ENCODE results near the gene GPR137C. TPM values are rescaled to one million over a fixed set of nuclear protein-coding genes. Genes with fewer than 3 reads are reported as not detected.

The GPR137C gene
- total and polyA plus RNA-seq, 2 of the 8 experiments (the other 6 are each of a cell fraction or from before 2014, with no cell fraction given): 2.7 to 4.3 TPM

DNA sequence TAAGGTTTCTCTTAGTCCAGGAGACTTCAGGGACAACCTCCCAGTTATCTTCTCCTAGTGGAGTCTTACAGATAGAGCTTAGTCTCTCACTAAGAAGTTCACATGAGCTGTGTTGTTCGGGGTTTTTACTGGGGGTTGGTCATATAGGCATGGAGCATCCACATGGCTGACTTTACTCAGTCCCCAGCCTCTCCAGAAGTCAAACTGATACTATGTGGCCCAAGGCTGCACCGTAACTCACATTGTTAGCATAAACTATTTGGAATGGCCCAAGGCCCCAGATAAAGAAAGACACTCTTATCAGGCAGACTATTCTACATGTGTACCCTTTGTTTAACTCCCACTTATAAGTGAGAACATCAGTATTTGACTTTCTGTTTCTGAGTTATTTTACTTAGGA lies 23.2 kb downstream of the GPR137C start:
- Histone ChIP-seq H3K79me1 (ENCODE audit: low read depth, low read length) (no peaks in the 10 kb centered on the region), H3K27me3 (replicated peaks in 1 of 4; ENCODE audit: control insufficient read depth in 3 of 4, extremely low read depth in 1 of 4, insufficient read depth in 3 of 4, low read length in 3 of 4) (no peaks in the 10 kb centered on the region), H2BK20ac (ENCODE audit: low read length) (no peak overlapping the region), H3K27ac (ENCODE audit: low read depth, low read length) (no peak overlapping the region), H3K4me1 (replicated peaks in 1 of 4; ENCODE audit: control insufficient read depth in 3 of 4, insufficient read depth in 4 of 4, low read length in 3 of 4) (no peaks in the 10 kb centered on the region), H2AK5ac (ENCODE audit: low read depth, low read length) (no peak overlapping the region), H3K18ac (ENCODE audit: extremely low read depth, low read length) (no peak overlapping the region), H3K23me2 (ENCODE audit: low read depth, low read length) (no peaks in the 10 kb centered on the region), H2BK5ac (ENCODE audit: low read depth, low read length) (no peak overlapping the region), H4K20me1 (replicated peaks in 1 of 2; ENCODE audit: control insufficient read depth in 1 of 2, insufficient read depth in 2 of 2, low read length in 2 of 2) (no peaks in the 10 kb centered on the region), H4K5ac (ENCODE audit: insufficient read length, low read depth, low read length) (no peak overlapping the region), H3K4me2 (ENCODE audit: insufficient read depth in 1 of 2, low read depth in 2 of 2, low read length in 2 of 2) (no peak overlapping the region), H3K9ac (replicated peaks in 1 of 4; ENCODE audit: extremely low read depth in 1 of 4, low read depth in 3 of 4, low read length in 3 of 4) (no peak overlapping the region), H3K9me3 (ENCODE audit: insufficient read depth in 2 of 2, low read depth in 1 of 2, low read length in 1 of 2) (peaks cover 6 to 8% of the 10 kb centered on the region in 2 experiments; a peak in 1 of 4 replicates), H4K8ac (ENCODE audit: extremely low read depth, insufficient read depth, low read length) (no peak overlapping the region), H2AFZ (ENCODE audit: low read length) (no peak overlapping the region), H4K91ac (replicated peaks; ENCODE audit: insufficient read length, low read length) (no peak overlapping the region), H2BK120ac (replicated peaks; ENCODE audit: low read depth, low read length) (no peak overlapping the region), H2BK12ac (ENCODE audit: low read depth, low read length) (no peak overlapping the region), H3K4ac (replicated peaks; ENCODE audit: insufficient read length, low read depth, low read length) (no peak overlapping the region), H3K23ac (ENCODE audit: insufficient read length) (no peak overlapping the region), H2BK15ac (ENCODE audit: low read length) (no peak overlapping the region), H3K14ac (ENCODE audit: insufficient read length) (no peak overlapping the region), H3K36me3 (ENCODE audit: control insufficient read depth in 2 of 4, insufficient read depth in 4 of 4, low read length in 3 of 4) (no peaks in the 10 kb centered on the region; a peak in 1 of 8 replicates), H3K79me2 (ENCODE audit: control insufficient read depth in 1 of 2, insufficient read depth in 2 of 2, low read length in 2 of 2) (no peaks in the 10 kb centered on the region), H3K56ac (replicated peaks; ENCODE audit: insufficient read length, low read depth, low read length) (no peak overlapping the region), H3K4me3 (ENCODE audit: extremely low read depth in 1 of 4, insufficient read depth in 2 of 4, low read depth in 3 of 4, low read length in 4 of 4) (no peak overlapping the region)
- ChIA-PET CTCF (ENCODE audit: partially characterized antibody) (interaction anchor here (0.8 kb wide), 1 partner anchor 1057 kb away, joined by 3 read pairs; no protein-coding TSS in a partner anchor), POLR2A (ENCODE audit: partially characterized antibody) (interaction anchor here (1.5 kb wide), 1 partner anchor 16 kb away, joined by 4 read pairs; no protein-coding TSS in a partner anchor)
- whole genome bisulfite sequencing, 2 experiments (ENCODE audit: extremely low coverage in 1 of 2, insufficient coverage in 1 of 2, insufficient read length in 1 of 2, insufficient replicate concordance in 2 of 2, low coverage in 1 of 2, low lambda C conversion rate in 2 of 2, missing lambda C conversion rate in 1 of 2): 93% methylated on average over 2 of the region's 2 CpGs; no CpG with 5 or more reads in 1 of the 2 experiments
- DNase-seq (ENCODE audit: low read depth in 1 of 2, low spot score in 2 of 2) (no peak), FAIRE-seq (no peak)
- TF ChIP-seq SP2 (IDR thresholded peaks at IDR 0.05; ENCODE audit: low read length) (no peak), GTF2F1 (IDR thresholded peaks at IDR 0.05; ENCODE audit: borderline replicate concordance, low read depth, low read length) (no peak), NRF1 (IDR thresholded peaks at IDR 0.05; ENCODE audit: low read depth, low read length) (no peak), BACH1 (IDR thresholded peaks at IDR 0.05; ENCODE audit: low read length) (no peak), NANOG (IDR thresholded peaks at IDR 0.05; ENCODE audit: insufficient read depth, low read depth, low read length, poor library complexity, severe bottlenecking) (no peak), GABPA (IDR thresholded peaks at IDR 0.05; ENCODE audit: borderline replicate concordance, insufficient read depth, low read length) (no peak), SAP30 (IDR thresholded peaks at IDR 0.05; ENCODE audit: insufficient read depth, insufficient replicate concordance, low read length) (no peak), SRF (IDR thresholded peaks at IDR 0.05; ENCODE audit: low read depth, low read length) (no peak), HDAC2 (IDR thresholded peaks at IDR 0.05; ENCODE audit: borderline replicate concordance in 1 of 2, low read depth in 2 of 2, low read length in 2 of 2) (no peak), TCF12 (IDR thresholded peaks at IDR 0.05; ENCODE audit: low read depth, low read length) (no peak), BCL11A (IDR thresholded peaks at IDR 0.05; ENCODE audit: low read depth in 2 of 2, low read length in 2 of 2) (no peak)
- TF ChIP-seq, protein P1, sequence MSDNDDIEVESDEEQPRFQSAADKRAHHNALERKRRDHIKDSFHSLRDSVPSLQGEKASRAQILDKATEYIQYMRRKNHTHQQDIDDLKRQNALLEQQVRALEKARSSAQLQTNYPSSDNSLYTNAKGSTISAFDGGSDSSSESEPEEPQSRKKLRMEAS (IDR thresholded peaks at IDR 0.05): no peak
- TF ChIP-seq, protein P2, sequence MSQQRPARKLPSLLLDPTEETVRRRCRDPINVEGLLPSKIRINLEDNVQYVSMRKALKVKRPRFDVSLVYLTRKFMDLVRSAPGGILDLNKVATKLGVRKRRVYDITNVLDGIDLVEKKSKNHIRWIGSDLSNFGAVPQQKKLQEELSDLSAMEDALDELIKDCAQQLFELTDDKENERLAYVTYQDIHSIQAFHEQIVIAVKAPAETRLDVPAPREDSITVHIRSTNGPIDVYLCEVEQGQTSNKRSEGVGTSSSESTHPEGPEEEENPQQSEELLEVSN (IDR thresholded peaks at IDR 0.05): no peak
